Measurements from ENCODE around the gene ALCAM. TPM values are rescaled to one million over a fixed set of nuclear protein-coding genes. Genes with fewer than 3 reads are reported as not detected.

Gene ALCAM
- total RNA-seq, 4 donors from 2014 or later: 8.0 to 98.4 (median 11.4) TPM

GRCh38 chr3:105542282-105543019 lies 175.7 kb downstream of the ALCAM start:
- DNase-seq (ENCODE audit: low spot score): no peak
- TF ChIP-seq CTCF (IDR thresholded peaks at IDR 0.05): no peak
- ATAC-seq (ENCODE audit: low FRiP score): no peak

- ATAC-seq (ENCODE audit: low FRiP score): no peak
- no peak for TF ChIP-seq CTCF (IDR thresholded peaks at IDR 0.05)
- DNase-seq (ENCODE audit: low spot score): no peak
Measured at GRCh38 chr3:105545051-105545450, 178.3 kb downstream of the ALCAM start.

GRCh38 chr3:105553851-105554250 lies 187.1 kb downstream of the ALCAM start:
- no peak for TF ChIP-seq CTCF (IDR thresholded peaks at IDR 0.05)
- DNase-seq (ENCODE audit: low spot score) (no peak), ATAC-seq (ENCODE audit: low FRiP score) (no peak)

GRCh38 chr3:105555206-105555605 lies 188.5 kb downstream of the ALCAM start:
- TF ChIP-seq CTCF (IDR thresholded peaks at IDR 0.05): no peak
- ATAC-seq (ENCODE audit: low FRiP score) (no peak), DNase-seq (ENCODE audit: low spot score) (no peak)

GRCh38 chr3:105559856-105560255 lies 193.1 kb downstream of the ALCAM start:
- DNase-seq (ENCODE audit: low spot score) (no peak), ATAC-seq (ENCODE audit: low FRiP score) (no peak)
- TF ChIP-seq CTCF (IDR thresholded peaks at IDR 0.05): no peak

GRCh38 chr3:105561876-105562275 lies 195.2 kb downstream of the ALCAM start:
- no peak for TF ChIP-seq CTCF (IDR thresholded peaks at IDR 0.05)
- DNase-seq (ENCODE audit: low spot score) (no peak), ATAC-seq (ENCODE audit: low FRiP score) (no peak)
